GM21786 (cell line): ENCODE data around the gene PPARGC1A.

ENCODE experiments used
- ATAC-seq: cut with Tn5 transposase; IDR thresholded peaks from one replicate; pipeline ENCODE4 v1.9.1; 2021; ENCODE audit not compliant: unreplicated experiment

The PPARGC1A gene

DNA sequence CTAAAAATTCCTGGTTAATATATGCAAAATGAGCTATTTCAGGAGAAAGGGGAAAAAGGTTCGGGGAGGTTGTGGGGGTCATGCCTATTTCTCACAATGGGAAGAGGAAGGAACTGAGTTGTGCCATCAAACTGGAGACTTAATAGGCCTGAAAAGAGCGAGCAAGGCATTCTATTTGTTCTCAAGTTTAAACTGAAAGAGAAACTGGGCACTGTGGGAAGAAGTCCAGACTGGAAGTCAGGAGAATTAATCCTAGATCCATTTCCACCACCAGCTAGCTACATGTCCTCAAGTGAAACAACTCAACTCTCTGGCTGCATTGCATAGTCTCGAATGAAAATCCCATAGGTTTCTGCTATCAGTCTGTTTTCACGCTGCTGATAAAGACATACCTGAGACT, 50.6 kb downstream of the PPARGC1A start:
- no peak for ATAC-seq

GRCh38 chr4:23838607-23839006, 51.2 kb downstream of the PPARGC1A start:
- no peak for ATAC-seq

- ATAC-seq, result no peak
Measured at GRCh38 chr4:23838131-23838530, 51.7 kb downstream of the PPARGC1A start.

GRCh38 chr4:23837371-23837770, 52.5 kb downstream of the PPARGC1A start:
- ATAC-seq, result no peak

- ATAC-seq, result no peak
Measured at GRCh38 chr4:23835774-23836478, 53.9 kb downstream of the PPARGC1A start.

- no peak for ATAC-seq
Measured at GRCh38 chr4:23828779-23829178, 61.1 kb downstream of the PPARGC1A start.

- no peak for ATAC-seq
Measured at GRCh38 chr4:23828020-23828715, 61.7 kb downstream of the PPARGC1A start.

DNA sequence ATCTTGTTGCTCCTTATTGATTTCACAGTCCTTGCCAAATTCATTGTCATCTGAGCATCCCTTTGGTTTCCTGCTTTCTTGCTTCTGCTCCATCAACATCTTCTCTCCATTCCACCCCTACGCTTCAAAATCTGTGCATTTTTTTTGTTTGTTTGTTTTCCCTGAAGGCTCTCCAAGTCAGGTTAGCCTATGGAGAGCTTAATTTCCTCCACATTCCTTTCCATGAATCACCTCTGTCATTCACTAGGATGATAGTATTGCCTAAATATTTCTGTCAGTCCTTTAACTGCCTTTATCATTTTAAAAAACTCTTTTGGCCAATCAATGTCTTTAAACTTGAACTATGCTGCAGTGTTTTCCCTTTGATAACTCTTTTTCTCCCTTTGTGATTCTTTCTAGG, 67.7 kb downstream of the PPARGC1A start:
- no peak for ATAC-seq

DNA sequence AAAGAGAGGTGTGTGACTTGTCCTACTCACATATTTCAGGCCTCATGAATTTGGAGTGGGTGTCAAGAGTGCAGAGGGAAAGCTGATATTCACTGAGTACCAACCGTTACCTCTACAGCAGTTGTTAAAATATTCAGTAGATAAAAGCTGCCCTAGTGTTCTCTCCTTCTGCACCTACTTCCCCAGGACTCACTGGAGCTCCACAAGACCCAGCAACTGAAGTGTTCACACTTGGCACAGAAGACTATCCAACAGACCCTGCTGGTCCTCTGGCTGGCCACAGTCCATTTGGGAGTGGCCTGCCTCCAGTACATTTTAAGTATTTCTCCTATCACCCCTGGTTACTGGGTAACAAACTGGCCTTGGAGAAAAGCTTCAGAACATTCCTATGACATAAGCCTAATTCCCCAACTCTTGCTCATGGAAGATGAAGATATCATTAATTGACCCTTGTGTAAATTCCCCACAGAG, 70.8 kb downstream of the PPARGC1A start:
- ATAC-seq, result no peak

GRCh38 chr4:23818097-23818885, 71.6 kb downstream of the PPARGC1A start:
- ATAC-seq, result no peak

- no peak for ATAC-seq
Measured at GRCh38 chr4:23814996-23815660, 74.7 kb downstream of the PPARGC1A start.

DNA sequence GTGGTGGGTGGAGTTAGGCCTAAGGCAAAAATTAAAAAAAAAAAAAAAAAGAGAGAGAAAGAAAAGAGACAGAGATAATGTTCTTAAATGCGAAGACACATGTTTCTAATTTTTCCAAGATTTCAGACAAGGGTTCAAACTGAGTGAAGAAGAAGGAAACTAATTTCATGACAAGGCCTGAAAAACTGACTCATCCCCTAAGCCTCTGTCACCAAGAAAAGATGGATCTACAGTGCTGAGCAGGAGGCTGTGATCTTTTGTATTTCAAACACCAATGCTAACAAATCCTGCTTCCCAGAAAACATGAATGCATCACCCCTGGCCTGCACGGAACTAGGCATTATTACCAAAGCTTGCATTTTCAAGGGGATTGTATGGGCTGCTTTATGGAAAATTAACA, 75.3 kb downstream of the PPARGC1A start:
- ATAC-seq, result no peak

DNA sequence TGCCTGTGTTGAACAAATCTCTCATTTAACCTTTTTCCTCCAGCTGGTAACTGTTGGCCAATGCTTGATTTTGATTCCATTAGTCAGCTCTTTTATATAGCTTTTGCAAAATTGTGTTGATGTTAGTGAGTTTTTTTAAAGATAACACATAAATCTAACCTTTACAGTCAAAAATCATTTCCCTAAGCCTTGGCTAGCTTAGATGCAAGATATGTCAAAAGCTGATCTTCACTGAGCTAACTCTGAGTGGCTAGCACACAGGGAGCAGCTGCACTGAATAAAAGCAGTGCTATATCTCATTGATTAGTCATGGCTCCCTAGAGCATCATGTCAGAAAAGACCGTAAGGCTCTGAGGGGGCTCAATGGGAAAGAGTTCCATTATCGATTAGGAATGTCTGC, 78.7 kb downstream of the PPARGC1A start:
- no peak for ATAC-seq

DNA sequence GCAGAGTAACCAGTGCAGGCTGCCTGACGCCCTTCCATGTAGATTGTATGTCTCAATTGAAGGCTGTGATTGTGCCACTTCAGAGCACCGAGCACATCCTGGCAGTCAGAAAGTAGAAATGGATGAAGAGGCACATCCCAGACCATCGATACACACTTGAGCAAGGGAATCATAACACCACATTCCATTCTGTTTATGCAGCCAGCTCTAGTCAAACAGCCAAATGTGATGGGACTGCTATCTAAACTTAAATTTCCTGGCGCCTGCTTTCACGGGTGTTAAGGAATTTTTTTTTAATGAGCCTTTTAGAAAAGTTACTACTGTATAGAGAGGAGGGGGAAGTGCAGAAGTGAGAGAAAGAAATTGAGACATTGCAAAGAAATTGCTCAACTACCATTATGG, 84.4 kb downstream of the PPARGC1A start:
- ATAC-seq, result no peak

DNA sequence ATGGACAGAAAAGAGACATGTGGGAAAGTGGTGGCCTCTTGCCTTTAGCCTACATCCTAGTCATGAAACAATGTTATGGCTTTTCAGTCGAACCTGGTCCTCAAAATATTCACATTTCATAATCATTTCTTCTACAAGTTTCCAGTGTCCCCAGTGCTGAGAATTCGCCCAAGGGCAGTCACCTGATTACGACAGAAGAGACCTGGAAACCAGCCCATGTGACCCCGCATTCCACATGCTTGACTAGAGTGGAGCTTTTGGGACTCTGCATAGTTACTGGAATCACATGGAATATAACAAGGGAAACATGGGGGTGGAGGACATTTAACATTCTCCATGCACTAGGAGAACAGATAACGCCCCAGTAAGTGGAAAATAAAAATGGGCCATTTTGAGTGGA, 100.1 kb downstream of the PPARGC1A start:
- ATAC-seq, result no peak

DNA sequence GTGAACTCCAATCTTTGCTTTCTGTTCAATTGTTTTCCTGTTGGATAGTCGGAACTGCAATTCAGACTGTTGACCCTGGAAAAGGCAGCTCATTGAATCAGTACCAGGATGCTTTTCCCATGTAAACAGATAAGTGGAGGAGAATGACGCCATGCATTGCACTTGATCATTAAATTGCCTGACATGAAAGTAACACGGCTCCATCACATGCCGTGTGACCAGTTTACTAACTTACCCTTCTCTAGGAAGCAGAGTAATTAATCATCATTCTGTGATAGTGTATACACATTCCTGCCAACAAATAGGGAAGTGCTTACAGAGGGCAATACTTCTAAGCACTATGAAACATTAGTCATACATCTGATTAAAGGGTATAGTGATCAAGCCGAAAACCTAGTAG, 101.4 kb downstream of the PPARGC1A start:
- no peak for ATAC-seq

- ATAC-seq, result no peak
Measured at GRCh38 chr4:23788027-23788426, 101.8 kb downstream of the PPARGC1A start.

GRCh38 chr4:23782778-23783437, 106.9 kb downstream of the PPARGC1A start:
- no peak for ATAC-seq

GRCh38 chr4:23779839-23780238, 110.0 kb downstream of the PPARGC1A start:
- no peak for ATAC-seq

DNA sequence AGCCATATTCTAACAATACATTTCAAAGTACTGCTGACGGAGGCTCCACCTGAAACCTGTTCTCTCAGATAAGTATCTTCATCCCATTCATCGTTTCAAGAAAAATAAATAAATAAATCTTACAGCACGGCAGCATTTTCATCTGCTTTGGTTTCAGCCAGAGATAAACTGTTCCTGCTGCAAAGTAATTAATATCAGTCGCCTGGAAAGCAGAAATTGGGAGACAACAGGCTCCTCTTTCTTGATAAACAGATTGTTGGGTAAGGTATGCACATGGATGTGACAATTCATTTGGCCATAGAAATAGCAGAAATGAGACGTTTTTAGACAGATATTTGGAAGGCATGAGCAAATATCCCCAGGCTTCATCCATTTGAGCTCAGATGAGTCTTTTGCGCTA, 110.4 kb downstream of the PPARGC1A start:
- ATAC-seq, result no peak

DNA sequence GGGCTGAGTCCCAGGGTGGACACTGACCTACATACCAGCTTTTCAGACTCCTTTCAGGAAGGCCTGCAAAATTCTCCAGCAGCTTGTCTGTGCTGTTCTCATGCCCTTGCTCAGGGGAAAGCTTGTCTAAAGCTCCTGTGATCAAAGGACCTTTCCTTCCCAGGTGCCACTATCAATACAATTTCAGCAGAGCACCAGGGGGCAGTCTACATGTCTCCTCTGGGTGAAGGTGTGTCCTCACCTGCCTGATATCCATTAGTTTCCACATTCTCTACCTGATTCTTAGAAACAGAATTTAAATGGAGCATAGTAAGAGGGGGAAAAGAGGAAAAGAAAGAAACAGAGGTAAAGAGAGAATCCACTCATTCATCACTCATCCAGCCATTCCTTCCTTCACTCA, 114.2 kb downstream of the PPARGC1A start:
- no peak for ATAC-seq
